Central memory CD8-positive, alpha-beta T cell (primary cell): ENCODE measurements around the gene KRT37.
"Not testable (repeated sequence)": the region's sequence is repeated elsewhere in the genome, so short reads cannot be mapped to it uniquely, and the experiment has no call there.

ENCODE experiments used
- ATAC-seq: fragments of 150-1000 bp; cut with Tn5 transposase; replicated peaks from 2 replicates; pipeline ENCODE4 v1.10.0; 2022; ENCODE audit warnings: mild to moderate bottlenecking, moderate FRiP score, moderate number of reproducible peaks; ENCODE audit not compliant: poor library complexity, severe bottlenecking; ENCODE audit errors: extremely low read depth
- DNase-seq, 2 donors: peaks; one replicate each; pipeline ENCODE4 v3.0.0; 2021; ENCODE audit warnings: low spot score in 2 of 2
- H3K27ac Mint-ChIP-seq: one replicate; pipeline ENCODE4 v1.8.0; 2022; ENCODE audit warnings: low read depth, mild to moderate bottlenecking, moderate library complexity, mixed read lengths
- H3K27me3 Mint-ChIP-seq: one replicate; pipeline ENCODE4 v1.8.0; 2022; ENCODE audit warnings: mixed read lengths
- H3K36me3 Mint-ChIP-seq: one replicate; pipeline ENCODE4 v1.8.0; 2022; ENCODE audit warnings: mild to moderate bottlenecking, moderate library complexity, mixed read lengths; ENCODE audit not compliant: insufficient read depth
- H3K4me1 Mint-ChIP-seq: one replicate; pipeline ENCODE4 v1.8.0; 2022; ENCODE audit warnings: mixed read lengths
- H3K4me3 Mint-ChIP-seq: one replicate; pipeline ENCODE4 v1.8.0; 2022; ENCODE audit warnings: mild to moderate bottlenecking, moderate library complexity, mixed read lengths
- H3K9me3 Mint-ChIP-seq: one replicate; pipeline ENCODE4 v1.8.0; 2022; ENCODE audit warnings: mixed read lengths

Gene KRT37

DNA sequence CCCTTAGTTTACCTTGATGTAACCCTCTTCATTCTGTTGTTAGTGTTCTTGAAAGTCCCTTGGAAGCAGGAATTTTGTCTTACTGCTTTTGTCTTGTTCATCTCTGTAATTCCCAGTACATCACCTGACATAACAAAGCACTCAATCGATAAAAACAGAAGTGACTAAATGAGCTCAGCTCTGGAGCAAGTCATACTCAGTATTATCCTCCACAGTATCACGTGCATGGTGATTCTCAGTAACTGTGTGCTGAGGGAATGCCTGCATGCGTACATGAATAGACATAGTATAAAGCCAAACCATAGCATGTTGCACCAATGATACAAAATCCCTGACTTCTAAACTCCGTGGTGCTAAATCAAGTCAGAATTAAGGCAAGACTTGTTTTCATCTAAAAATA lies 9.2 kb upstream of the KRT37 start:
- peaks cover 35% of the 10 kb centered on the region for H3K27me3 Mint-ChIP-seq
- no peak for ATAC-seq
- peaks cover 1% of the 10 kb centered on the region for H3K36me3 Mint-ChIP-seq

DNA sequence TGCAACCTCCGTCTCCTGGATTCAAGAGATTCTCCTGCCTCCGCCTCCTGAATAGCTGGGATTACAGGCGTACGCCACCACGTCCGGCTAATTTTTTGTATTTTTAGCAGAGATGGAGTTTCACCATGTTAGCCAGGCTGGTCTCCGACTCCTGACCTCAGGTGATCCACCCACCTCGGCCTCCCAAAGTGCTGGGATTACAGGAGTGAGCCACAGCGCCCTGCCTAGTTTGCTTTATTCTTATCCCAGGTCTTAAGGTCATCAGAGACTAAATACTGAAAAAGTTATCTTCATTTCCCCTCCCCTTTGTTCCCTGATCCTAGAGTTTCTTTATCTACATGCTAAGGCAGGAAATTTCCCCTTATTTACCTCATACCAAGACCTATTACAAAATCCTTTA lies 6.0 kb upstream of the KRT37 start:
- not testable (repeated sequence) for H3K36me3 Mint-ChIP-seq, H3K4me1 Mint-ChIP-seq, H3K27ac Mint-ChIP-seq, DNase-seq, ATAC-seq, H3K9me3 Mint-ChIP-seq, H3K4me3 Mint-ChIP-seq
- H3K27me3 Mint-ChIP-seq: peaks cover 42% of the 10 kb centered on the region

More for the DNA sequence above, 9.2 kb upstream of the KRT37 start:
- Mint-ChIP-seq H3K4me1 (no peaks in the 10 kb centered on the region), H3K9me3 (no peaks in the 10 kb centered on the region), H3K4me3 (no peak overlapping the region), H3K27ac (no peak overlapping the region)
- DNase-seq: no peak

DNA sequence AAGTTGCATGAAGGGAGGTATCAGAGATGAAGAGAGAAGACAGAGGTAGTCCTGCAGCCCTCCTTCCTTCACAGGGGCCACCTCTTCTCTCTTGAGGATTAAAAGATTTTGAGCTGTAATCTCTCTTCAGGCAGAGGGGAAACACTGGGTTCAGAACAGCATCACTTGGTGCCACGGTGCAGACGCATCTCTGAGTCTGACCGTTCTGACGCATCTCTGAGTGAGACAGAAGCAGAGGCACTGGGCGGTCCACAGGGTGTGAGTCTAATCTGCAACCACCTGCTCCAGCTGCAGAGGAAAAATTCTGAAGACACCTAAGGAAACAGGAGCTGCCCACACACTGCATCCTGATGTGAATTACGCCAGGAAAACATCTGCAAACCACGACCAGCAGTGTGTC lies 5.3 kb upstream of the KRT37 start:
- no peak for ATAC-seq
- no peak for DNase-seq
- Mint-ChIP-seq H3K27me3 (peaks cover 45% of the 10 kb centered on the region), H3K36me3 (no peaks in the 10 kb centered on the region), H3K4me3 (no peak overlapping the region), H3K27ac (no peak overlapping the region), H3K9me3 (no peaks in the 10 kb centered on the region), H3K4me1 (no peaks in the 10 kb centered on the region)

DNA sequence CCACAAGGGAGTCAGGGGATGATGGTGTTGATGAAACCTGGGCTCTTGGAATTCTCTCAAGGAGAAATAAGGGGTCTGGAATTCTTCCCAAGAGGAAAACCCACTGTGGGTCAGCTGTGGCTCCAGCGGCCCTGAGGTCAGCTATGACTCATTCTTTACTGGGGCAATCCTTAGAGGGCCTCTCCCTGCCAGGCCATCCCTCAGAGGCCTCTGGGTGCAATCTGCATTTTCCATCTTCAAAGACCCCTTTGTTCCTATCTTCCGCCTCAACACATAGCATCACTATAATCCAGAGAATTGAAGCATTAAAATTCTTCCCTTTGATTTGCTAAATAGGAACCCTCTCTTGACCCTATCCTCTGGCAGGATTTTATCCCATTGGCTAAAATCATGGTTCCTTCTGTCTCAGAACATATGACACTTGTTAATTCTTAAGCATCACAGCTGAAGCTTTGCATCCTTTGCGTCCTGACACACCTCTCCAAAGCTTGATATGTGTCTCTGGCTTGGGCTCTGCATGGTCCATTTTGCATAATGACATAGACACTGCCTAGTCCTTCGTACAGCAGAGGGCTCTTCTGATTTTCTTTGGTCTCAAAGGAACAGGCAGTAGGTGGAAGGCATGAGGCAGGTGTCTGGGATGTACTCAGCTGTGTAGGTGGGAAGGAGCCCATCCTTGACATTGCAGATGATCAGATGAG lies 4.4 kb upstream of the KRT37 start:
- Mint-ChIP-seq H3K9me3 (no peaks in the 10 kb centered on the region), H3K4me3 (no peak overlapping the region), H3K4me1 (no peaks in the 10 kb centered on the region), H3K36me3 (no peaks in the 10 kb centered on the region), H3K27ac (no peak overlapping the region), H3K27me3 (peaks cover 46% of the 10 kb centered on the region)
- DNase-seq (no peak), ATAC-seq (no peak)

DNA sequence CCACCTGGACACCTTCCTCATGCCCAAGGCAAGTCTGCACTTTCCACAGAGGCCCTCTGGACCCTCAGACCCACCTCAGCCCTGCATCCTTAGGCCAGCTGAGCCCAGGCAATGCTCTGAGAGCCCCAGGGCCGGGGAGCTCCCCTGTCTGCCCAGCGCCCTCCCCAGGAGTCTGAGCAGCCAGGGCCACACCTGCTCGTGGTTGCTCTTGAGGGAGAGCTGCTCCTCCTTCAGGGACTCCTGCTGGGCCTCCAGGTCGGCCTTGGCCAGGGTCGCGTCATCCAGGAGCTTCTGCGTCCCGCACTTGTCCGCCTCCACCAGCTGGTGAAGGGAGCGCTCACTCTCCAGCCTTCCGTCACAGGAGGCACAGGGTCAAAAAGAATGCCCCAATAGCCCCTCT lies 1.8 kb downstream of the KRT37 start:
- H3K27ac Mint-ChIP-seq, H3K4me3 Mint-ChIP-seq, ATAC-seq, H3K9me3 Mint-ChIP-seq, H3K36me3 Mint-ChIP-seq, DNase-seq: not testable (repeated sequence)
- Mint-ChIP-seq H3K4me1 (peaks cover 17% of the 10 kb centered on the region), H3K27me3 (peaks cover 35% of the 10 kb centered on the region)

DNA sequence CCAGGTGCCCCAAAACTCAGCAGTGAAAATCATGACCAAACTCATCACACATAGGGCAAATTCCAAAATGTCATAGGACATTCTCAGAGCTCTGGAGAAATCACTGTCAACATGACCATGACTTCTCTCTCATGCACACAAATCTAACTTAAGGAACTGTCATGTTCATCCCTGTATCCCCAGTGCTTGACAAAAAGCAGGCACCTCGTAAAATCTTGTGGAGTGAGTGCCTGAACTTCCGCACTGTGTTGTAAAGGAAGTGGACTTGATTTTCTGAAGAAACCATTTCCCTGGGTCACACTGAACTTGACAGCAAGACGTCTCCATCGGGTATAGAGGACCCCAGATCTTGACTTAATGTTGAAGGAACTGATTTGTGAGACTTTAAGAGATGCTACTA lies 2.8 kb downstream of the KRT37 start:
- Mint-ChIP-seq H3K27me3 (peaks cover 35% of the 10 kb centered on the region), H3K9me3 (no peaks in the 10 kb centered on the region), H3K4me1 (peaks cover 23% of the 10 kb centered on the region), H3K36me3 (no peaks in the 10 kb centered on the region), H3K4me3 (no peak overlapping the region), H3K27ac (no peak overlapping the region)
- DNase-seq: no peak
- ATAC-seq: no peak

DNA sequence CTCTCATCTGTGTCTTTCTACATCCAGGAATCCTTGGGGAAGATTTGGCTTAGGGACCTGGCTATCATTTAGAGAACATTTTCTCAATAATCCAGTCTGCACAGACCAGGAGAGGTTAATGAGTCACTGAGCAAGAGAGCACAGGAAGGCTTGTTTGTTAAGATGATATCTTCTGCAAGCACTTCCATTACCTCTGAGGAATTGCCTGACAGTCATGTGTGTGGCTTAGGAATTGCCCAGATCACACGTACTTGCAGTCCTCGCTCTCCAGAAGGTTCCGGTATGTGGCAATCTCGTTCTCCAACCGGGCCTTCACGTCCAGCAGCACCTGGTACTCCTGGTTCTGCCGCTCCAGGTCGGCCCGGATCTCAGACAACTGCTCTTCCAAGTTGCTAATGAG lies 3.3 kb downstream of the KRT37 start:
- H3K27ac Mint-ChIP-seq: no peak overlapping the region
- DNase-seq (no peak), ATAC-seq (no peak)
- no peak overlapping the region for H3K4me3 Mint-ChIP-seq
- H3K27me3 Mint-ChIP-seq: peaks cover 35% of the 10 kb centered on the region
- H3K9me3 Mint-ChIP-seq: no peaks in the 10 kb centered on the region
- H3K4me1 Mint-ChIP-seq: peaks cover 23% of the 10 kb centered on the region
- H3K36me3 Mint-ChIP-seq: no peaks in the 10 kb centered on the region

DNA sequence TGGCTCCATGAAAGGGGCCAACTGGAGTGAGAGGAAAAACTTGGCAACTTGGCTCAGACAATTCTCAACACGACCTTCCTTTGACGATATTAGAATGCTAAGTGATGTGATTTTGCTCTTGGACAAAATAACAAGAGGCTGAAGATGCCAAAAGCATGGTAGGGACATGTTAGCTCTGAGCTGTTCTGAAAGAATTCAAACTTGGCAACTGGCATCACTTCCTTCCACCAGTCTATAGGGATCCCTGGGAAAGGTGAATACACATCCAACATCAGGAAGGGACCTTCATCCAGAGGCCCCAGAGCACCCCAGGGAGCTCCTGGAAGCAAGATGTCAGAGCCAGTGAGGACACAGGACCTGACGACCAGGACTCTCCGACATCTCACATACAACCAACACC lies 4.3 kb downstream of the KRT37 start:
- peaks cover 29% of the 10 kb centered on the region for H3K27me3 Mint-ChIP-seq
- peak overlapping the region; percentile 62 for H3K27ac Mint-ChIP-seq
- DNase-seq: no peak
- no peaks in the 10 kb centered on the region for H3K9me3 Mint-ChIP-seq
- no peak overlapping the region for H3K4me3 Mint-ChIP-seq
- H3K4me1 Mint-ChIP-seq: peaks cover 23% of the 10 kb centered on the region
- no peaks in the 10 kb centered on the region for H3K36me3 Mint-ChIP-seq
- ATAC-seq: no peak

DNA sequence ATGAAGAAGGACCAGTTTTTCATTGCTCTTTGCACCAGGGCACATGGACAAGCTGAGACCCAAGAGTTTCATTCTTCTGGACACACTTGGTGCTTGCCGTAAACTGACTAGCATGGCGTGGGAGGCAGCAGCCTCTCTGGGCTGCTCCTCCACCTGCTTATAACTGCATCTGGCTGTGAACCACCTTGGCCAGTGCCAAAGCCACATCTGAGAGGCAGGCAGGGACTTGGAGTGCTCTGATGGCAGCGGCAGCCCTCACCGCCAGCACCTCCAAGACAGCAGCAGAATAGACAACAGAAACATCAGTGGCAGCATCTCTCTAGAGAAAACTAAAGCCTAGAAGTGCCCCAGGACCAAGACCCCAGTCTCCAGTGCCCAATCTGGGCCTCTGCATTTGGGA lies 4.7 kb downstream of the KRT37 start:
- Mint-ChIP-seq H3K36me3 (no peaks in the 10 kb centered on the region), H3K4me1 (peaks cover 23% of the 10 kb centered on the region), H3K4me3 (no peak overlapping the region), H3K9me3 (no peaks in the 10 kb centered on the region), H3K27me3 (peaks cover 28% of the 10 kb centered on the region), H3K27ac (peak overlapping the region; percentile 62)
- ATAC-seq (no peak), DNase-seq (no peak)

DNA sequence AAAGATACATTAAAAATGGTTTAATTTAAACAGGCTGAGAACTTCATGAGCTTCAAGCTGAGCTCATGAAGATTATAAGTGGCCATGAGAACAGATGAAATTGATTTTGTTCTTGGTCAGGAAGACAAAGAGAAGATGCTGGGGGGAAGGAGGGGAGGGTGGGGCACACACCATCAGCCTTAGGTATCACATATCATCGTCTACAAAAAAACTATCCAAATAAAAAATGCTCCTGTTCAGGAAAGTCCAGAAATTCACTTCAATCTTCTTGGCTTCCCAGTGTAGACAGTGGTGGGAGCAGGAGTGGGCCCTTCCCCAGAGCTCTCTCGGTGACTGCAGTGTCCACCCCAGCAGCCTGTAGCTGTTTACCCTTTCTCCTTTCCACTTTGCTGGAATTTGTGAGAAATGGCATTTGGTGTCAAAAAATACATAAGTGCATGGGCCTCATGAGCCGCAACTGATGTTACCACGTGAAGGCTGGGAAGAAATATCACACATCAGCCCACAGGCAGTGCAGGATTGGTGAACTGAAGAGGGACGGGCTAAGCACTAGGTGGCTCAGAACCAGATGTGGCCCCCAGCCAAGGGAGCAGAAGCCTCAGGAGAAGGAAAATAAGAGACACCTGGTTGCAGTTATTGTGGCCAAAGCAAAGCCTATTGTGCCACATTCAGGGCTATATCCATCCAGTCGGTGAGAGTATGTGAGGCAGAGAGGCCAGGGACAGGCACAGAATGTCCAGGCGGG lies 6.1 kb downstream of the KRT37 start:
- H3K27me3 Mint-ChIP-seq: peaks cover 23% of the 10 kb centered on the region
- DNase-seq (no peak), ATAC-seq (no peak)
- no peaks in the 10 kb centered on the region for H3K36me3 Mint-ChIP-seq
- H3K4me1 Mint-ChIP-seq: peaks cover 23% of the 10 kb centered on the region
- peak overlapping the region; percentile 26 for H3K27ac Mint-ChIP-seq
- H3K9me3 Mint-ChIP-seq: no peaks in the 10 kb centered on the region
- H3K4me3 Mint-ChIP-seq: no peak overlapping the region

DNA sequence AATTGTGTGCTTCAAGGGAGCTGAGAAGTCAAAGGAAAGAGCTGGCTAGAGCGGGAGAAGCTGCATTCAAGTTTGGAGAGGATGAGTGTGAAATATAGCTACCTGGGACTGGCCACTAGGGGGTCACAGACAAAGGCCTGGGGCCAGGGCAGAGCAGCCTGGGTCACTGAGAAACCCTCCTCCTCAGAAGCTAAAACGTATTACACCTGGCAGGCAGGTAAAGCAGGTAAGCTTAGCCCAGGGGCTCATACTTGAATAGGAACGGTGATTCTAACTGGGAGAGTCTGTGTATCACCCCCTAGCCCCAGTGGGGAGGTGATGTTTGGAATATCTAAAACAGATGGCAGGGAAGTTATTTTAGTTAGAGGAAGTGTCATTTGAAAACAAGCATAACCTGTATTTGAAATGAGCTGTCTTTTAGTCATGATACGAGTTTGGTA lies 6.8 kb downstream of the KRT37 start:
- DNase-seq (no peak), ATAC-seq (no peak)
- H3K36me3 Mint-ChIP-seq: no peaks in the 10 kb centered on the region

DNA sequence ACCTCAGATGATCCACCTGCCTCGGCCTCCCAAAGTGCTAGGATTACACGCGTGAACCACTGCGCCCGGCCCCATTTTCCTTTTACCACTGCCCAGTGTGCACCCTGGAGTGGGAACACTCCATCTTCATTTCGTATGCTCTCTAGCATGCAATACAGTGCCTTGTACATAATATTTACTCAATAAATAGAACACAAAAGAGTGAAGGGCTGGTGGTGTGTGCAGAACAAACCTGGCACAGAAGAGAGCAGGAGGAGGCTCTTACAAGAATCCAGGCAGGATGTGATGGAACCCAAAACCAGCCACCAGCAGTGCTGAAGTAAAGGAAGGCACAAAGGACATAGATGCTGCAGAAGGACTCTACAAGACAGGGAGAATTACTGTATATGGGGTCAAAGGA lies 7.3 kb downstream of the KRT37 start:
- no peak overlapping the region for H3K4me3 Mint-ChIP-seq
- no peak for DNase-seq
- no peak for ATAC-seq
- peaks cover 23% of the 10 kb centered on the region for H3K4me1 Mint-ChIP-seq
- peaks cover 15% of the 10 kb centered on the region for H3K27me3 Mint-ChIP-seq
- peak overlapping the region; percentile 26 for H3K27ac Mint-ChIP-seq
- no peaks in the 10 kb centered on the region for H3K36me3 Mint-ChIP-seq
- H3K9me3 Mint-ChIP-seq: no peaks in the 10 kb centered on the region

More for the DNA sequence above, 6.8 kb downstream of the KRT37 start:
- H3K27ac Mint-ChIP-seq: peak overlapping the region; percentile 26
- no peak overlapping the region for H3K4me3 Mint-ChIP-seq
- H3K27me3 Mint-ChIP-seq: peaks cover 16% of the 10 kb centered on the region
- H3K4me1 Mint-ChIP-seq: peaks cover 23% of the 10 kb centered on the region
- H3K9me3 Mint-ChIP-seq: no peaks in the 10 kb centered on the region

DNA sequence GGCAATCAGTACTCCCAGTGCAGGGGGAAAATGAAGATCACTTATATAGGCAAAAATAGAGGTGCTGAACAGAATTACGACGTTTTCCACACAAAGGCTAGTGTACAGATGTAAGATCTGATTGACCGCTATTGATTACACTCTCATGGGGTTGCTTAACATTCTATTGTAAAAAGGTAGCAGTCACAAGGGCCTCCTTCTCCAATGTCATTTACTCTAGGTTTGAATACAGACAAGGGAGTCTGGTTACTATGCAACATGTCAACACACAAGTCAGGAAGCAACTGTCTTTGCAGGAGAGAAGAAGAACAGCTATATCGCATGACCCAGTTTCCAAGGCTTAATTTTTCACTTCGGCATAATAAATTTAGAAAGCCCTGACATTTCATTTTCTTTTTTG lies 7.9 kb downstream of the KRT37 start:
- ATAC-seq (no peak), DNase-seq (no peak)
- H3K27me3 Mint-ChIP-seq: peaks cover 15% of the 10 kb centered on the region
- no peaks in the 10 kb centered on the region for H3K9me3 Mint-ChIP-seq
- no peak overlapping the region for H3K27ac Mint-ChIP-seq
- no peak overlapping the region for H3K4me3 Mint-ChIP-seq
- peaks cover 23% of the 10 kb centered on the region for H3K4me1 Mint-ChIP-seq
- no peaks in the 10 kb centered on the region for H3K36me3 Mint-ChIP-seq
